Cardiac muscle cell (in vitro differentiated cells and primary cell): Measurements from ENCODE around the gene PSMD7. TPM values are rescaled to one million over a fixed set of nuclear protein-coding genes. Genes with fewer than 3 reads are reported as not detected.
A peak's percentile ranks its signal among the peaks of the same experiment; 100 is the strongest.
"Not testable (repeated sequence)": the region's sequence is repeated elsewhere in the genome, so short reads cannot be mapped to it uniquely, and the experiment has no call there.

Experiments used
- DNase-seq, 2 donors: peaks; one replicate each; pipeline versions ENCODE4 v3.0.0 to v3.0.0-alpha.2; 2010 to 2017; ENCODE audit warnings: low read depth in 1 of 2, low spot score in 1 of 2
- H3K27ac ChIP-seq: fragments of 200-600 bp; sonication (generic); 2 replicates; pipeline ENCODE4 v1.5.1; 2016
- H3K27me3 ChIP-seq: fragments of 200-600 bp; sonication (generic); 2 replicates; pipeline ENCODE4 v1.6.0; 2016; ENCODE audit warnings: control low read depth
- H3K36me3 ChIP-seq: fragments of 200-600 bp; sonication (generic); 2 replicates; pipeline ENCODE4 v1.5.1; 2016; ENCODE audit warnings: control low read depth
- H3K4me1 ChIP-seq: fragments of 200-600 bp; sonication (generic); 2 replicates; pipeline ENCODE4 v1.8.1; 2017; ENCODE audit warnings: low read depth, mild to moderate bottlenecking, mixed run types
- H3K4me3 ChIP-seq: fragments of 200-600 bp; sonication (generic); 2 replicates; pipeline ENCODE4 v1.5.1; 2016; ENCODE audit warnings: mild to moderate bottlenecking
- H3K9me3 ChIP-seq: fragments of 200-600 bp; sonication (generic); 2 replicates; pipeline ENCODE4 v1.5.1; 2017; ENCODE audit warnings: low read depth, mild to moderate bottlenecking, control low read depth
- CTCF ChIP-seq: IDR thresholded peaks from 2 replicates; pipeline ENCODE4 v1.5.1; 2012; ENCODE audit warnings: low read depth, mild to moderate bottlenecking, low read length
- polyA plus RNA-seq: library from polyadenylated mRNA; unstranded; fragments of >200 nt; fragmentation: Nextera tagmentation; extraction: Ambion mirVana; gene quantifications from 2 replicates; pipeline ENCODE4 v1.2.1, GENCODE V29; 2016
- total RNA-seq: library from RNA; depleted of rRNA; stranded (reverse); fragments of >200 nt; gene quantifications from 2 replicates; pipeline ENCODE4 v1.2.3, GENCODE V29; 2016

Gene PSMD7
- total and polyA plus RNA-seq, 2 experiments from 2014 or later: 108 to 177 TPM

GRCh38 chr16:74309789-74310781, 13.5 kb downstream of the PSMD7 start:
- DNase-seq: peak; percentile 63 to 70
- H3K27me3 ChIP-seq: no peaks in the 10 kb centered on the region
- H3K4me1 ChIP-seq: peaks cover 8% of the 10 kb centered on the region
- no peak overlapping the region for H3K4me3 ChIP-seq
- H3K27ac ChIP-seq: peak overlapping the region; percentile 4
- H3K36me3 ChIP-seq: peaks cover 18% of the 10 kb centered on the region
- peak; percentile 72 for TF ChIP-seq CTCF
- no peaks in the 10 kb centered on the region for H3K9me3 ChIP-seq

- no peaks in the 10 kb centered on the region for H3K36me3 ChIP-seq
- H3K4me3 ChIP-seq: no peak overlapping the region
- H3K4me1 ChIP-seq: no peaks in the 10 kb centered on the region
- no peaks in the 10 kb centered on the region for H3K9me3 ChIP-seq
- H3K27me3 ChIP-seq: no peaks in the 10 kb centered on the region
- TF ChIP-seq CTCF: no peak
- no peak for DNase-seq
- H3K27ac ChIP-seq: no peak overlapping the region
These were observed 18.4 kb downstream of the PSMD7 start for GRCh38 chr16:74315059-74315458.

GRCh38 chr16:74320707-74321106, 24.1 kb downstream of the PSMD7 start:
- no peak for DNase-seq

GRCh38 chr16:74321356-74321755, 24.7 kb downstream of the PSMD7 start:
- no peak for TF ChIP-seq CTCF
- H3K27ac ChIP-seq: no peak overlapping the region
- no peaks in the 10 kb centered on the region for H3K27me3 ChIP-seq
- H3K4me1 ChIP-seq: no peaks in the 10 kb centered on the region
- no peak overlapping the region for H3K4me3 ChIP-seq
- H3K9me3 ChIP-seq: no peaks in the 10 kb centered on the region
- no peaks in the 10 kb centered on the region for H3K36me3 ChIP-seq
- DNase-seq: no peak

More at GRCh38 chr16:74320707-74321106, 24.1 kb downstream of the PSMD7 start:
- H3K36me3 ChIP-seq: no peaks in the 10 kb centered on the region
- no peak overlapping the region for H3K4me3 ChIP-seq
- H3K27me3 ChIP-seq: no peaks in the 10 kb centered on the region
- TF ChIP-seq CTCF: no peak
- no peaks in the 10 kb centered on the region for H3K4me1 ChIP-seq
- H3K9me3 ChIP-seq: no peaks in the 10 kb centered on the region
- no peak overlapping the region for H3K27ac ChIP-seq

GRCh38 chr16:74322301-74322710, 25.7 kb downstream of the PSMD7 start:
- Histone ChIP-seq H3K4me3 (no peak overlapping the region), H3K9me3 (no peaks in the 10 kb centered on the region), H3K27ac (no peak overlapping the region), H3K4me1 (no peaks in the 10 kb centered on the region), H3K36me3 (peaks cover 3% of the 10 kb centered on the region), H3K27me3 (no peaks in the 10 kb centered on the region)
- TF ChIP-seq CTCF: no peak
- DNase-seq: no peak

GRCh38 chr16:74324777-74325176, 28.2 kb downstream of the PSMD7 start:
- not testable (repeated sequence) for H3K36me3 ChIP-seq, H3K4me1 ChIP-seq, H3K27me3 ChIP-seq, H3K4me3 ChIP-seq, DNase-seq, H3K9me3 ChIP-seq, H3K27ac ChIP-seq
